Pancreas (tissue), 10 donors: ENCODE data around the gene WNK4. TPM values are rescaled to one million over a fixed set of nuclear protein-coding genes. Genes with fewer than 3 reads are reported as not detected.

ENCODE experiments used
- ATAC-seq, 4 donors: fragments of 200-7000 bp; cut with Tn5 transposase; one replicate each; pipeline versions ENCODE4 v1.8.0 to v1.9.1; 2020; ENCODE audit warnings: mild to moderate bottlenecking in 4 of 4, moderate library complexity in 4 of 4
- DNase-seq, 6 donors: peaks; one replicate each; pipeline ENCODE4 v3.0.0-alpha.2; 2020
- FAIRE-seq: peaks from 2 replicates; lab custom pipeline; 2012; peaks lifted over from hg19 to GRCh38; lab: Jason Lieb, UNC
- H3K27ac ChIP-seq, 4 donors: fragments of 200-600 bp; sonication (generic); 1 replicate in 3 of 4; 2 replicates in 1 of 4; pipeline versions ENCODE4 v1.5.0 to v1.8.0; 2020
- H3K27me3 ChIP-seq, 4 donors: fragments of 200-600 bp; one replicate each; pipeline ENCODE4 v1.8.0; 2021
- H3K36me3 ChIP-seq, 3 donors: fragments of 200-600 bp; sonication (generic) in 1 of 3; one replicate each; pipeline versions ENCODE4 v1.5.0 to v1.8.0; 2020 to 2021
- H3K4me1 ChIP-seq, 3 donors: fragments of 200-600 bp; one replicate each; pipeline ENCODE4 v1.8.0; 2021
- H3K4me3 ChIP-seq, 4 donors: fragments of 200-600 bp; sonication (generic) in 2 of 4; one replicate each; pipeline versions ENCODE4 v1.5.0 to v1.8.0; 2020 to 2021
- H3K9me3 ChIP-seq, 4 donors: fragments of 200-600 bp; one replicate each; pipeline ENCODE4 v1.8.0; 2021
- CTCF ChIP-seq, 4 donors: fragments of 200-600 bp; sonication (generic) in 3 of 4; IDR thresholded peaks; one replicate each; pipeline versions ENCODE4 v1.5.0 to v1.8.0; 2021; ENCODE audit warnings: antibody characterized with exemption in 4 of 4
- WGBS, 2 donors: extraction: QIAGEN DNeasy Blood & Tissue Kit; methylation state at CpG; one replicate each; pipeline ENCODE4 v1.1.7; 2013; 5-methylcytosine and 5-hydroxymethylcytosine counted together
- intact Hi-C, 3 donors: fragments of 100-400 bp; cut with DNase I; formaldehyde crosslinking; loops; one replicate each; pipeline versions ENCODE4 v1.11.1 to v1.14.2; 2022
- polyA plus RNA-seq, 2 donors: library from polyadenylated mRNA; stranded (reverse); fragments of 200-250 nt; gene quantifications; one replicate each; pipeline ENCODE4 v1.2.3, GENCODE V29; 2013
- total RNA-seq, 6 donors: library from RNA; stranded (reverse); fragmentation: NEBNext Ultra II Directional in 4 of 6; extraction: Animal tissue kit (Norgen Biotek cat#: 25700) in 4 of 6; gene quantifications; one replicate each; pipeline versions ENCODE4 v1.2.1 to v1.2.4, GENCODE V29; 2021 to 2023
- donor health status: healthy with polysubstance abuse.
- donor health status: DM: no; HTN: no; CAD: no; lungs with moderate emphysema.
- donor health status: DM: no; HTN: no; CAD: no.
- donor health status: control.
- donor health status: control.
- donor health status: Bipolar disorder and iron deficiency.
- donor health status: DM: yes; HTN: yes; CAD: no.
- donor health status: DM: no; HTN: no; CAD: no.
- donor health status: DM: no; HTN: no; CAD: no.
- donor health status: DM: yes; HTN: yes; CAD: no.

WNK4 gene
- total and polyA plus RNA-seq, 8 donors = 0.19 to 4.7 (median 0.53) TPM

GRCh38 chr17:42751628-42752027, 28.8 kb upstream of the WNK4 start:
- no peaks in the 10 kb centered on the region for H3K27me3 ChIP-seq
- intact Hi-C loops = no loop called here
- DNase-seq (no peak), FAIRE-seq (no peak), ATAC-seq (no peak)
- TF ChIP-seq CTCF (IDR thresholded peaks at IDR 0.05) = no peak
- no peaks in the 10 kb centered on the region for H3K9me3 ChIP-seq
- H3K27ac ChIP-seq = no peak overlapping the region
- 62 to 64% methylated on average over 7 of the region's 7 CpGs for WGBS, 2 donors
- no peak overlapping the region for H3K4me3 ChIP-seq
- H3K4me1 ChIP-seq = no peaks in the 10 kb centered on the region
- no peaks in the 10 kb centered on the region for H3K36me3 ChIP-seq

GRCh38 chr17:42754782-42755181, 25.6 kb upstream of the WNK4 start:
- ATAC-seq (peak in 2 of 4 donors; percentile 41 to 49), FAIRE-seq (no peak), DNase-seq (no peak)
- intact Hi-C loops = no loop called here
- Histone ChIP-seq H3K9me3 (no peaks in the 10 kb centered on the region), H3K36me3 (no peaks in the 10 kb centered on the region), H3K4me1 (no peaks in the 10 kb centered on the region), H3K27me3 (no peaks in the 10 kb centered on the region), H3K4me3 (no peak overlapping the region), H3K27ac (no peak overlapping the region)
- no peak for TF ChIP-seq CTCF (IDR thresholded peaks at IDR 0.05)
- WGBS, 2 donors = 66 to 82% methylated on average over 3 of the region's 3 CpGs

GRCh38 chr17:42759982-42760651, 20.3 kb upstream of the WNK4 start:
- H3K4me3 ChIP-seq = peak overlapping the region in 1 of 4 donors; percentile 55
- H3K27me3 ChIP-seq = no peaks in the 10 kb centered on the region
- intact Hi-C loops = loop anchor here in 1 of 3 donors (5.0 kb wide), 1 partner anchor 38 kb away; no protein-coding TSS in a partner anchor
- no peak for TF ChIP-seq CTCF (IDR thresholded peaks at IDR 0.05)
- FAIRE-seq (no peak), DNase-seq (no peak), ATAC-seq (no peak)
- H3K36me3 ChIP-seq = no peaks in the 10 kb centered on the region
- no peak overlapping the region for H3K27ac ChIP-seq
- 58 to 71% methylated on average over 11 of the region's 11 CpGs for WGBS, 2 donors
- no peaks in the 10 kb centered on the region for H3K9me3 ChIP-seq
- H3K4me1 ChIP-seq = no peaks in the 10 kb centered on the region

- Histone ChIP-seq H3K4me1 (no peaks in the 10 kb centered on the region), H3K9me3 (no peaks in the 10 kb centered on the region), H3K27ac (peak within 1 kb of the TSS in 1 of 4 donors; percentile 12), H3K4me3 (peak within 1 kb of the TSS; percentile 23 to 55 (median 38)), H3K36me3 (no peaks in the 10 kb centered on the region), H3K27me3 (no peaks in the 10 kb centered on the region)
- DNase-seq (peak in 3 of 6 donors; percentile 24 to 78 (median 77)), ATAC-seq (peak; percentile 50 to 71 (median 60)), FAIRE-seq (no peak)
- TF ChIP-seq CTCF (IDR thresholded peaks at IDR 0.05) = no peak
- 4 to 9% methylated on average over 42 to 92 of the region's 92 CpGs for WGBS, 2 donors
- intact Hi-C loops = loop anchor here in 1 of 3 donors (5.0 kb wide), 1 partner anchor 39 kb away; no protein-coding TSS in a partner anchor
Measured at GRCh38 chr17:42760652-42761581, 19.5 kb upstream of the WNK4 start, which contains the start of gene RAMP2. TSS of gene RAMP2 (plus strand) at chr17:42761227. CDS start at chr17:42761262, 35 bp downstream.
